Stimulated activated CD4-positive, alpha-beta T cell treated with anti-CD3 and anti-CD28 coated beads, Interleukin-1b, Interleukin-23, amount 100 ng/mL, for 4 hours (primary cell): Measurements from ENCODE around the gene FBXO46.
"Not testable (repeated sequence)": the region's sequence is repeated elsewhere in the genome, so short reads cannot be mapped to it uniquely, and the experiment has no call there.

Experiments used
- DNase-seq, 2 donors: peaks; one replicate each; pipeline ENCODE4 v3.0.0-alpha.2; 2020; ENCODE audit warnings: low read depth in 2 of 2

FBXO46 gene

GRCh38 chr19:45766296-45766868 is 35.7 kb upstream of the FBXO46 start:
- DNase-seq: no peak

- DNase-seq: no peak
These were observed 35.1 kb upstream of the FBXO46 start for GRCh38 chr19:45765702-45766295.

- DNase-seq: no peak
These were observed 34.4 kb upstream of the FBXO46 start for GRCh38 chr19:45764945-45765701.

- DNase-seq: no peak
These were observed 33.8 kb upstream of the FBXO46 start for GRCh38 chr19:45764475-45764874.

- no peak for DNase-seq
These were observed 33.1 kb upstream of the FBXO46 start for GRCh38 chr19:45763691-45764294.

- DNase-seq: no peak
These were observed 32.4 kb upstream of the FBXO46 start for GRCh38 chr19:45762870-45763631.

- no peak for DNase-seq
These were observed 31.0 kb upstream of the FBXO46 start for GRCh38 chr19:45761714-45762113.

GRCh38 chr19:45758921-45759320 is 28.2 kb upstream of the FBXO46 start:
- DNase-seq: no peak

- DNase-seq: no peak
These were observed 27.0 kb upstream of the FBXO46 start for GRCh38 chr19:45757695-45758094.

- no peak for DNase-seq
These were observed 23.6 kb upstream of the FBXO46 start for GRCh38 chr19:45754323-45754722.

- no peak for DNase-seq
These were observed 22.9 kb upstream of the FBXO46 start for GRCh38 chr19:45753548-45753947.

- no peak for DNase-seq
These were observed 21.9 kb upstream of the FBXO46 start for GRCh38 chr19:45752639-45753038.

GRCh38 chr19:45751483-45751882 is 20.8 kb upstream of the FBXO46 start:
- DNase-seq: not testable (repeated sequence)

- DNase-seq: no peak
These were observed 16.8 kb upstream of the FBXO46 start for GRCh38 chr19:45747513-45747912.

- no peak for DNase-seq
These were observed 16.2 kb upstream of the FBXO46 start for GRCh38 chr19:45746866-45747265.

GRCh38 chr19:45745606-45746005 is 14.9 kb upstream of the FBXO46 start:
- DNase-seq: no peak

- DNase-seq: no peak
These were observed 12.3 kb upstream of the FBXO46 start for GRCh38 chr19:45742969-45743368.

- no peak for DNase-seq
These were observed 9.1 kb upstream of the FBXO46 start for GRCh38 chr19:45739498-45740439.

- no peak for DNase-seq
These were observed 2.6 kb upstream of the FBXO46 start, which contains the start of gene MEIOSIN for GRCh38 chr19:45733160-45733810. Gene MEIOSIN, plus strand, starts transcription at chr19:45733439. Its CDS starts 1,938 bp downstream, at chr19:45735377.

GRCh38 chr19:45729800-45730290 is 851 bp downstream of the FBXO46 start:
- no peak for DNase-seq
